HepG2 (cell line): ENCODE measurements around the gene COASY. TPM values are rescaled to one million over a fixed set of nuclear protein-coding genes. Genes with fewer than 3 reads are reported as not detected.

Experiments used
- CHCHD3 ChIP-seq: sonication (generic); formaldehyde crosslinking; IDR thresholded peaks from 2 replicates; pipeline ENCODE4 v1.8.0; 2022; ENCODE audit warnings: mild to moderate bottlenecking, missing genetic modification reagents, moderate library complexity
- GZF1 ChIP-seq: sonication (generic); formaldehyde crosslinking; IDR thresholded peaks from 2 replicates; pipeline ENCODE4 v1.5.1; 2020; ENCODE audit warnings: mild to moderate bottlenecking, missing genetic modification reagents
- KDM1A ChIP-seq: IDR thresholded peaks from 2 replicates; pipeline ENCODE4 v1.6.1; 2016; ENCODE audit warnings: missing compliant biosample characterization
- KDM2A ChIP-seq: sonication (generic); formaldehyde crosslinking; IDR thresholded peaks from 2 replicates; pipeline ENCODE4 v1.4.0; 2020; ENCODE audit warnings: low read depth, missing genetic modification reagents, borderline replicate concordance
- NFKBIZ ChIP-seq: IDR thresholded peaks from 2 replicates; pipeline ENCODE4 v1.6.1; 2018; ENCODE audit warnings: missing genetic modification reagents, missing compliant biosample characterization
- NR2F6 ChIP-seq, 2 experiments: IDR thresholded peaks; 2 replicates each; pipeline ENCODE4 v1.6.1; 2016; ENCODE audit warnings: antibody characterized with exemption in 1 of 2, mild to moderate bottlenecking in 1 of 2
- POLR2G ChIP-seq: fragments of 200-400 bp; formaldehyde crosslinking; IDR thresholded peaks from 2 replicates; pipeline ENCODE4 v1.6.1; 2018; ENCODE audit warnings: mild to moderate bottlenecking, low read depth, low read length, moderate library complexity
- REPIN1 ChIP-seq: sonication (generic); formaldehyde crosslinking; IDR thresholded peaks from 2 replicates; pipeline ENCODE4 v1.8.0; 2022; ENCODE audit warnings: missing genetic modification reagents, low read depth, mild to moderate bottlenecking, borderline replicate concordance
- RXRA ChIP-seq: sonication (generic); formaldehyde crosslinking; IDR thresholded peaks from 2 replicates; pipeline ENCODE4 v1.5.1; 2020; ENCODE audit warnings: missing genetic modification reagents
- RXRB ChIP-seq: IDR thresholded peaks from 2 replicates; pipeline ENCODE4 v1.6.1; 2016; ENCODE audit warnings: borderline replicate concordance, missing genetic modification reagents, missing compliant biosample characterization
- ZFP91 ChIP-seq: sonication (generic); formaldehyde crosslinking; IDR thresholded peaks from 2 replicates; pipeline ENCODE4 v1.9.0; 2022; ENCODE audit warnings: missing genetic modification reagents, mild to moderate bottlenecking, borderline replicate concordance
- ZNF136 ChIP-seq: sonication (generic); formaldehyde crosslinking; IDR thresholded peaks from 2 replicates; pipeline ENCODE4 v1.8.1; 2022; ENCODE audit warnings: low read depth, mild to moderate bottlenecking, moderate library complexity, missing genetic modification reagents
- ZNF207 ChIP-seq: fragments of 450-650 bp; IDR thresholded peaks from 2 replicates; pipeline ENCODE4 v1.6.1; 2016; ENCODE audit warnings: antibody characterized with exemption, borderline replicate concordance
- ZNF446 ChIP-seq: sonication (generic); formaldehyde crosslinking; IDR thresholded peaks from 2 replicates; pipeline ENCODE4 v1.5.0; 2020; ENCODE audit warnings: mild to moderate bottlenecking, missing genetic modification reagents
- ZNF577 ChIP-seq: sonication (generic); formaldehyde crosslinking; IDR thresholded peaks from 2 replicates; pipeline ENCODE4 v1.4.0; 2020; ENCODE audit warnings: mild to moderate bottlenecking, low read depth, missing genetic modification reagents, borderline replicate concordance
- ZNF7 ChIP-seq: IDR thresholded peaks from 2 replicates; pipeline ENCODE4 v1.6.1; 2016; ENCODE audit warnings: missing biosample characterization, missing genetic modification reagents
- ZNF720 ChIP-seq: sonication (generic); formaldehyde crosslinking; IDR thresholded peaks from 2 replicates; pipeline ENCODE4 v1.4.0; 2020; ENCODE audit warnings: missing genetic modification reagents
- polyA plus RNA-seq, 8 experiments: library from polyadenylated mRNA; depleted of rRNA in 3 of 8; stranded (reverse) in 7 of 8; unstranded in 1 of 8; fragments of >200 nt; fragmentation: Illumina TruSeq in 4 of 8; extraction: Trizol in 4 of 8; gene quantifications; 2 replicates each; pipeline versions ENCODE4 v1.2.1 to v1.2.3, GENCODE V29; 2011 to 2016; ENCODE audit warnings: low read depth in 4 of 8, missing spikeins in 1 of 8, mixed read lengths in 1 of 8; ENCODE audit not compliant: insufficient read depth in 1 of 8
- total RNA-seq, 5 experiments: library from RNA; depleted of rRNA; stranded (reverse); fragments of >200 nt; fragmentation: Illumina TruSeq; extraction: Trizol; gene quantifications; 2 replicates each; pipeline ENCODE4 v1.2.3, GENCODE V29; 2016; ENCODE audit warnings: low read depth in 1 of 5
- TF ChIP-seq, protein P1 (sequence below): sonication (generic); formaldehyde crosslinking; IDR thresholded peaks from 2 replicates; pipeline ENCODE4 v1.5.0; 2020; ENCODE audit warnings: mild to moderate bottlenecking, missing genetic modification reagents, borderline replicate concordance
- TF ChIP-seq, protein P2 (sequence below): sonication (generic); formaldehyde crosslinking; IDR thresholded peaks from 2 replicates; pipeline ENCODE4 v1.5.1; 2020; ENCODE audit warnings: mild to moderate bottlenecking, moderate library complexity, missing genetic modification reagents

Gene COASY
- total and polyA plus RNA-seq, 2 of the 13 experiments (the other 11 are each of a cell fraction or from before 2014, with no cell fraction given): 90.7 to 125 TPM

DNA sequence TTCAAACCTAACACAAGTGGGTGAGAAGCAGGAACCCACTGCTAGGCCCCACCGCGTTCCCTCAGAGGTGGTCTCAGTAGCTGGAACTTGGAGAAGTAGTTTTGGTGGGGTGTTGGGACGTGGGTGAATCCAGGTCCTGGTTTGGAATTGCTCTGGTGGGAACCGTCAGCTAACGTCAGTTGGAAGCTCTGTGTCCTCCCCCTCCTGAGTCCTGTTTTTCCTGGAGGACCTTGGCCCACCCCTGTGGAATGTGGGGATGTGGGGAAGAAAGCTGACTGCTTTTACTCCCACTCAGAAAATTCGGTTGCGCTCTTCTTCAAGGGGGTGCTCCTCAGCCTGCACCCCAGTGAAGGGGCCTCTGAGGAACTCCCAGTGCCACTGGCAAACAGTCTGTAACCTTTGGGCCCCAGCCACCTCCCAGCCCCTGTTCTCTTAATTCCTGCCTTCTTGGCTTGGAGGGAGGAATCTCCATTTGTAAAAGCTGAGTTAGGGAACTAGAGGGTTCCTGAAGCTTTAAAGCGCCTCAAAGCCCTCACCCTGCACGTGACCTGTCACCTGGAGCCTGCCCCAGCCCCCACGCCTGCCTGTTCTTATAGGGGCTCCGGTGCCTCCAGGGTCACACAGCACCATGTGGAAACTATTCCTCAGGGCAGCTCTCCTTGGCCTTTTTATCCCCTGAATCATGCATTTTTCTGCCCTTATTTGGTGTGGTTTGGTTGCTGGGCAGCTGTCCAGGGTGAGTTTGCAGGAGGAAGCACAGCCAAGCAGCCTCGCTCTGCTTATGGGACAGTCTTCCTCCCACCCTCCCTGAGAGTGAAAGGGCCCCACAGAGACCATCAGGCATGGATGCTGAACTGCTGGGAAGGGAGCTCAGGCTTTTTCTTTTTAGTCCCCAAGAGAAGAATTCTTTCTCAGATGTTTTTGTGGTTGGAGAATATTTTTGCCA lies 42.1 kb upstream of the COASY start (continued):
- TF ChIP-seq ZNF446 (no peak), RXRA (peak; percentile 45), ZFP91 (peak; percentile 31; the same call in 1 of the 2 replicates), GZF1 (no peak), POLR2G (0 out of 2 replicates have a peak, but pooled peaks have one; percentile 42), REPIN1 (CRISPR knock-in tag) (no peak), KDM1A (no peak), CHCHD3 (CRISPR knock-in tag) (no peak), ZNF720 (CRISPR knock-in tag) (no peak), NFKBIZ (CRISPR knock-in tag) (no peak), ZNF577 (CRISPR knock-in tag) (no peak), KDM2A (0 out of 2 replicates have a peak, but pooled peaks have one; percentile 1), RXRB (peak; percentile 62), ZNF136 (CRISPR knock-in tag) (no peak), NR2F6 (IDR thresholded peaks at IDR 0.05) (peak; percentile 70), NR2F6 (CRISPR knock-in tag; IDR thresholded peaks at IDR 0.05) (peak; percentile 44; the same call in 1 of the 2 replicates), ZNF7 (CRISPR knock-in tag) (no peak), ZNF207 (no peak)
- TF ChIP-seq, protein P1, sequence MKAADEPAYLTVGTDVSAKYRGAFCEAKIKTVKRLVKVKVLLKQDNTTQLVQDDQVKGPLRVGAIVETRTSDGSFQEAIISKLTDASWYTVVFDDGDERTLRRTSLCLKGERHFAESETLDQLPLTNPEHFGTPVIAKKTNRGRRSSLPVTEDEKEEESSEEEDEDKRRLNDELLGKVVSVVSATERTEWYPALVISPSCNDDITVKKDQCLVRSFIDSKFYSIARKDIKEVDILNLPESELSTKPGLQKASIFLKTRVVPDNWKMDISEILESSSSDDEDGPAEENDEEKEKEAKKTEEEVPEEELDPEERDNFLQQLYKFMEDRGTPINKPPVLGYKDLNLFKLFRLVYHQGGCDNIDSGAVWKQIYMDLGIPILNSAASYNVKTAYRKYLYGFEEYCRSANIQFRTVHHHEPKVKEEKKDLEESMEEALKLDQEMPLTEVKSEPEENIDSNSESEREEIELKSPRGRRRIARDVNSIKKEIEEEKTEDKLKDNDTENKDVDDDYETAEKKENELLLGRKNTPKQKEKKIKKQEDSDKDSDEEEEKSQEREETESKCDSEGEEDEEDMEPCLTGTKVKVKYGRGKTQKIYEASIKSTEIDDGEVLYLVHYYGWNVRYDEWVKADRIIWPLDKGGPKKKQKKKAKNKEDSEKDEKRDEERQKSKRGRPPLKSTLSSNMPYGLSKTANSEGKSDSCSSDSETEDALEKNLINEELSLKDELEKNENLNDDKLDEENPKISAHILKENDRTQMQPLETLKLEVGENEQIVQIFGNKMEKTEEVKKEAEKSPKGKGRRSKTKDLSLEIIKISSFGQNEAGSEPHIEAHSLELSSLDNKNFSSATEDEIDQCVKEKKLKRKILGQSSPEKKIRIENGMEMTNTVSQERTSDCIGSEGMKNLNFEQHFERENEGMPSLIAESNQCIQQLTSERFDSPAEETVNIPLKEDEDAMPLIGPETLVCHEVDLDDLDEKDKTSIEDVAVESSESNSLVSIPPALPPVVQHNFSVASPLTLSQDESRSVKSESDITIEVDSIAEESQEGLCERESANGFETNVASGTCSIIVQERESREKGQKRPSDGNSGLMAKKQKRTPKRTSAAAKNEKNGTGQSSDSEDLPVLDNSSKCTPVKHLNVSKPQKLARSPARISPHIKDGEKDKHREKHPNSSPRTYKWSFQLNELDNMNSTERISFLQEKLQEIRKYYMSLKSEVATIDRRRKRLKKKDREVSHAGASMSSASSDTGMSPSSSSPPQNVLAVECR (CRISPR knock-in tag): peak; percentile 22; the same call in 1 of the 2 replicates
- TF ChIP-seq, protein P2, sequence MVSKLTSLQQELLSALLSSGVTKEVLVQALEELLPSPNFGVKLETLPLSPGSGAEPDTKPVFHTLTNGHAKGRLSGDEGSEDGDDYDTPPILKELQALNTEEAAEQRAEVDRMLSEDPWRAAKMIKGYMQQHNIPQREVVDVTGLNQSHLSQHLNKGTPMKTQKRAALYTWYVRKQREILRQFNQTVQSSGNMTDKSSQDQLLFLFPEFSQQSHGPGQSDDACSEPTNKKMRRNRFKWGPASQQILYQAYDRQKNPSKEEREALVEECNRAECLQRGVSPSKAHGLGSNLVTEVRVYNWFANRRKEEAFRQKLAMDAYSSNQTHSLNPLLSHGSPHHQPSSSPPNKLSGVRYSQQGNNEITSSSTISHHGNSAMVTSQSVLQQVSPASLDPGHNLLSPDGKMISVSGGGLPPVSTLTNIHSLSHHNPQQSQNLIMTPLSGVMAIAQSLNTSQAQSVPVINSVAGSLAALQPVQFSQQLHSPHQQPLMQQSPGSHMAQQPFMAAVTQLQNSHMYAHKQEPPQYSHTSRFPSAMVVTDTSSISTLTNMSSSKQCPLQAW (CRISPR knock-in tag): peak; percentile 65; the same call in 1 of the 2 replicates
